HCT116 (cell line): ENCODE measurements around the gene WHRN.

Experiments
- CTCF ChIP-seq, 3 experiments: fragments of 200-600 bp in 1 of 3; sonication (generic) in 1 of 3; IDR thresholded peaks in 2 of 3; conservative IDR thresholded peaks in 1 of 3; 2 replicates each; pipeline ENCODE4 v1.5.1; 2012 to 2017; ENCODE audit warnings: low read depth in 2 of 3, low read length in 2 of 3, antibody characterized with exemption in 1 of 3, borderline replicate concordance in 1 of 3, control low read depth in 1 of 3, mild to moderate bottlenecking in 1 of 3, mixed read lengths in 1 of 3, mixed run types in 1 of 3, moderate library complexity in 1 of 3; ENCODE audit not compliant: insufficient read depth in 1 of 3
- EZH2phosphoT487 ChIP-seq: fragments of 200-600 bp; IDR thresholded peaks from 2 replicates; pipeline ENCODE4 v1.6.1; 2018; ENCODE audit warnings: antibody characterized with exemption, borderline replicate concordance
- POLR2AphosphoS5 ChIP-seq: IDR thresholded peaks from 2 replicates; pipeline ENCODE4 v1.6.1; 2011; ENCODE audit warnings: mild to moderate bottlenecking, low read depth, low read length, moderate library complexity
- REST ChIP-seq: IDR thresholded peaks from 2 replicates; pipeline ENCODE4 v1.6.1; 2012; ENCODE audit warnings: low read depth
- YY1 ChIP-seq: IDR thresholded peaks from 2 replicates; pipeline ENCODE4 v1.6.1; 2011; ENCODE audit warnings: low read length, low read depth, moderate library complexity, mild to moderate bottlenecking; ENCODE audit not compliant: insufficient replicate concordance; ENCODE audit errors: extremely low read depth
- ZBTB33 ChIP-seq: IDR thresholded peaks from 2 replicates; pipeline ENCODE4 v1.6.1; 2011; ENCODE audit warnings: mild to moderate bottlenecking, low read length, moderate library complexity; ENCODE audit not compliant: insufficient replicate concordance; ENCODE audit errors: extremely low read depth
- ZNF274 ChIP-seq: fragments of 200-500 bp; sonication (Bioruptor generic); IDR thresholded peaks from 2 replicates; pipeline ENCODE4 v1.6.1; 2014; ENCODE audit warnings: mild to moderate bottlenecking, low read depth, low read length, inconsistent platforms

GRCh38 chr9:114484215-114484853 lies 20.9 kb downstream of the WHRN start:
- TF ChIP-seq EZH2phosphoT487, result no peak
- TF ChIP-seq CTCF (IDR thresholded peaks at IDR 0.05 in 2 of 3, conservative IDR thresholded peaks at IDR 0.05 in 1 of 3; ENCODE audit: borderline replicate concordance in 1 of 3, insufficient read depth in 1 of 3, low read depth in 2 of 3, low read length in 2 of 3), result no peak
- no peak for TF ChIP-seq ZBTB33
- TF ChIP-seq REST, result no peak
- TF ChIP-seq POLR2AphosphoS5, result no peak
- no peak for TF ChIP-seq YY1
- no peak for TF ChIP-seq ZNF274
